K562 (cell line): ENCODE results near the gene CLCF1. TPM values are rescaled to one million over a fixed set of nuclear protein-coding genes. Genes with fewer than 3 reads are reported as not detected.

Source experiments
- CBX2 ChIP-seq: fragments of 200-600 bp; sonication (generic); IDR thresholded peaks from one replicate; pipeline ENCODE4 v1.6.1; 2012; ENCODE audit warnings: mild to moderate bottlenecking, low read length, inconsistent platforms; ENCODE audit not compliant: insufficient read depth, poor library complexity, severe bottlenecking
- CC2D1A ChIP-seq: fragments of 450-650 bp; IDR thresholded peaks from 2 replicates; pipeline ENCODE4 v1.6.1; 2017; ENCODE audit warnings: mild to moderate bottlenecking
- EGR1 ChIP-seq: fragments of 450-650 bp; conservative IDR thresholded peaks from 2 replicates; pipeline ENCODE4 v1.6.1; 2017; ENCODE audit warnings: mild to moderate bottlenecking
- ETV1 ChIP-seq: fragments of 450-650 bp; conservative IDR thresholded peaks from 2 replicates; pipeline ENCODE4 v1.6.1; 2016; ENCODE audit warnings: missing genetic modification characterization, control low read depth, low read depth, missing compliant biosample characterization
- FOXJ3 ChIP-seq: sonication (generic); formaldehyde crosslinking; IDR thresholded peaks from 2 replicates; pipeline ENCODE4 v1.4.0; 2020; ENCODE audit warnings: mild to moderate bottlenecking, missing genetic modification reagents
- FOXK2 ChIP-seq, 2 experiments: fragments of 450-650 bp; IDR thresholded peaks in 1 of 2; conservative IDR thresholded peaks in 1 of 2; 2 replicates each; pipeline ENCODE4 v1.6.1; 2016; ENCODE audit warnings: low read depth in 2 of 2, mild to moderate bottlenecking in 1 of 2
- KAT8 ChIP-seq: fragments of 450-650 bp; IDR thresholded peaks from 2 replicates; pipeline ENCODE4 v1.6.1; 2016; ENCODE audit warnings: low read depth, mild to moderate bottlenecking
- KDM2B ChIP-seq: fragments of 250-450 bp; sonication (Bioruptor Pico); IDR thresholded peaks from 2 replicates; pipeline ENCODE4 v1.8.0; 2021; ENCODE audit warnings: mild to moderate bottlenecking, moderate library complexity
- LCOR ChIP-seq: sonication (generic); formaldehyde crosslinking; IDR thresholded peaks from 2 replicates; pipeline ENCODE4 v1.8.0; 2022; ENCODE audit warnings: mild to moderate bottlenecking, missing genetic modification reagents
- MEIS2 ChIP-seq: fragments of 450-650 bp; IDR thresholded peaks from 2 replicates; pipeline ENCODE4 v1.6.1; 2014; ENCODE audit warnings: mild to moderate bottlenecking; ENCODE audit not compliant: partially characterized antibody
- NR2C2 ChIP-seq, 2 experiments: fragments of 200-800 bp in 1 of 2; sonication (Bioruptor generic) in 1 of 2; sonication (generic) in 1 of 2; formaldehyde crosslinking in 1 of 2; IDR thresholded peaks; 2 replicates each; pipeline versions ENCODE4 v1.6.1 to v1.8.0; 2016 to 2022; ENCODE audit warnings: mild to moderate bottlenecking in 1 of 2, missing compliant biosample characterization in 1 of 2, missing genetic modification characterization in 1 of 2, missing genetic modification reagents in 1 of 2
- RBBP5 ChIP-seq: fragments of 200-600 bp; sonication (generic); IDR thresholded peaks from 2 replicates; pipeline ENCODE4 v1.6.1; 2012; ENCODE audit warnings: borderline replicate concordance, mild to moderate bottlenecking, low read length, control low read depth, inconsistent platforms; ENCODE audit not compliant: insufficient read depth, poor library complexity, severe bottlenecking
- RNF219 ChIP-seq: fragments of 250-450 bp; sonication (Bioruptor Pico); IDR thresholded peaks from 2 replicates; pipeline ENCODE4 v1.5.0; 2022; ENCODE audit warnings: mild to moderate bottlenecking
- SMARCB1 ChIP-seq: IDR thresholded peaks from 2 replicates; pipeline ENCODE4 v1.6.1; 2011; ENCODE audit warnings: improper control_type of control experiment, low read depth; ENCODE audit not compliant: insufficient read length
- SRSF1 ChIP-seq: fragments of 200-400 bp; formaldehyde crosslinking; IDR thresholded peaks from 2 replicates; pipeline ENCODE4 v1.6.1; 2017; ENCODE audit warnings: mild to moderate bottlenecking, low read depth, low read length, moderate library complexity
- STAG1 ChIP-seq: sonication (generic); formaldehyde crosslinking; IDR thresholded peaks from 2 replicates; pipeline ENCODE4 v1.5.0; 2020; ENCODE audit warnings: missing genetic modification reagents, borderline replicate concordance
- TGIF2 ChIP-seq: sonication (generic); formaldehyde crosslinking; IDR thresholded peaks from 2 replicates; pipeline ENCODE4 v1.8.1; 2022; ENCODE audit warnings: mild to moderate bottlenecking, missing genetic modification reagents, moderate library complexity
- WHSC1 ChIP-seq: IDR thresholded peaks from one replicate; pipeline ENCODE4 v1.6.1; 2012; ENCODE audit warnings: low read length, control low read depth, inconsistent platforms
- polyA plus RNA-seq, 8 experiments: library from polyadenylated mRNA; depleted of rRNA in 4 of 8; stranded (reverse) in 5 of 8; unstranded in 3 of 8; fragments of >200 nt; fragmentation: Nextera tagmentation in 2 of 8; fragmentation: Illumina TruSeq in 1 of 8; extraction: Ambion mirVana in 2 of 8; extraction: Trizol in 1 of 8; gene quantifications; 2 replicates each; pipeline versions ENCODE4 v1.2.1 to v1.2.3, GENCODE V29; 2011 to 2014; ENCODE audit warnings: inconsistent platforms in 1 of 8, missing spikeins in 1 of 8
- total RNA-seq, 7 experiments: library from RNA; depleted of rRNA in 6 of 7; stranded (reverse); fragments of >200 nt in 6 of 7; fragmentation: Illumina TruSeq in 2 of 7; extraction: Trizol in 2 of 7; gene quantifications; 2 replicates each; pipeline versions ENCODE4 v1.2.1 to v1.2.3, GENCODE V29; 2011 to 2021; ENCODE audit warnings: low replicate concordance in 1 of 7
- TF ChIP-seq, protein P1 (sequence below): sonication (generic); formaldehyde crosslinking; IDR thresholded peaks from 2 replicates; pipeline ENCODE4 v1.8.0; 2022; ENCODE audit warnings: mild to moderate bottlenecking, missing genetic modification reagents, borderline replicate concordance

Gene CLCF1
- total and polyA plus RNA-seq, 9 of the 15 experiments (the other 6 are each of a cell fraction or from before 2014, with no cell fraction given) = 0.49 to 5.8 (median 3.0) TPM

- TF ChIP-seq KDM2B (CRISPR knock-in tag) = no peak
- no peak for TF ChIP-seq TGIF2 (CRISPR knock-in tag)
- TF ChIP-seq KAT8 = no peak
- no peak for TF ChIP-seq FOXJ3
- no peak for TF ChIP-seq WHSC1
- no peak for TF ChIP-seq NR2C2 (CRISPR knock-in tag; IDR thresholded peaks at IDR 0.05)
- peak; percentile 65; the same call in 1 of the 2 replicates for TF ChIP-seq NR2C2 (tag; IDR thresholded peaks at IDR 0.05)
- no peak for TF ChIP-seq FOXK2 (conservative IDR thresholded peaks at IDR 0.05 in 1 of 2, IDR thresholded peaks at IDR 0.05 in 1 of 2; ENCODE audit: low read depth in 2 of 2)
- TF ChIP-seq ETV1 (tag) = no peak
- no peak for TF ChIP-seq RNF219 (CRISPR knock-in tag)
- TF ChIP-seq SMARCB1 = no peak
- 0 out of 2 replicates have a peak, but pooled peaks have one; percentile 26 for TF ChIP-seq EGR1
- TF ChIP-seq CBX2 = no peak
- TF ChIP-seq MEIS2 = peak; percentile 32
- no peak for TF ChIP-seq CC2D1A
- TF ChIP-seq, protein P1, sequence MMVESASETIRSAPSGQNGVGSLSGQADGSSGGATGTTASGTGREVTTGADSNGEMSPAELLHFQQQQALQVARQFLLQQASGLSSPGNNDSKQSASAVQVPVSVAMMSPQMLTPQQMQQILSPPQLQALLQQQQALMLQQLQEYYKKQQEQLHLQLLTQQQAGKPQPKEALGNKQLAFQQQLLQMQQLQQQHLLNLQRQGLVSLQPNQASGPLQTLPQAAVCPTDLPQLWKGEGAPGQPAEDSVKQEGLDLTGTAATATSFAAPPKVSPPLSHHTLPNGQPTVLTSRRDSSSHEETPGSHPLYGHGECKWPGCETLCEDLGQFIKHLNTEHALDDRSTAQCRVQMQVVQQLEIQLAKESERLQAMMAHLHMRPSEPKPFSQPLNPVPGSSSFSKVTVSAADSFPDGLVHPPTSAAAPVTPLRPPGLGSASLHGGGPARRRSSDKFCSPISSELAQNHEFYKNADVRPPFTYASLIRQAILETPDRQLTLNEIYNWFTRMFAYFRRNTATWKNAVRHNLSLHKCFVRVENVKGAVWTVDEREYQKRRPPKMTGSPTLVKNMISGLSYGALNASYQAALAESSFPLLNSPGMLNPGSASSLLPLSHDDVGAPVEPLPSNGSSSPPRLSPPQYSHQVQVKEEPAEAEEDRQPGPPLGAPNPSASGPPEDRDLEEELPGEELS (CRISPR knock-in tag) = no peak
- no peak for TF ChIP-seq STAG1 (CRISPR knock-in tag)
- peak; percentile 77 for TF ChIP-seq RBBP5
- no peak for TF ChIP-seq LCOR (CRISPR knock-in tag)
- TF ChIP-seq SRSF1 = no peak
Measured at GRCh38 chr11:67420646-67421429, 47.4 kb upstream of the CLCF1 start (continued).
